Stimulated activated CD4-positive, alpha-beta T cell treated with anti-CD3 and anti-CD28 coated beads, Interleukin-1b, Interleukin-23, amount 100 ng/mL, for 4 hours (primary cell): ENCODE data around the gene FOXO1.
"Not testable (repeated sequence)": the region's sequence is repeated elsewhere in the genome, so short reads cannot be mapped to it uniquely, and the experiment has no call there.

ENCODE experiments used
- DNase-seq, 2 donors: peaks; one replicate each; pipeline ENCODE4 v3.0.0-alpha.2; 2020; ENCODE audit warnings: low read depth in 2 of 2

Gene FOXO1

GRCh38 chr13:40666045-40666932, at the start of gene FOXO1:
Gene FOXO1, minus strand, starts transcription at chr13:40666641. Its CDS starts 429 bp downstream, at chr13:40666212.
- DNase-seq = peak; percentile 83 to 91

GRCh38 chr13:40714433-40714832, 48.0 kb upstream of the FOXO1 start:
- DNase-seq = not testable (repeated sequence)

GRCh38 chr13:40706439-40706838, 40.0 kb upstream of the FOXO1 start:
- no peak for DNase-seq

GRCh38 chr13:40697711-40698110, 31.3 kb upstream of the FOXO1 start:
- no peak for DNase-seq

- no peak for DNase-seq
Observed at GRCh38 chr13:40694426-40694825, 28.0 kb upstream of the FOXO1 start.

GRCh38 chr13:40692946-40693345, 26.5 kb upstream of the FOXO1 start:
- DNase-seq = no peak

GRCh38 chr13:40688781-40689180, 22.3 kb upstream of the FOXO1 start:
- no peak for DNase-seq

GRCh38 chr13:40682449-40683240, 16.2 kb upstream of the FOXO1 start:
- no peak for DNase-seq

- DNase-seq = no peak
Observed at GRCh38 chr13:40681341-40682146, 15.1 kb upstream of the FOXO1 start.

GRCh38 chr13:40680659-40681323, 14.3 kb upstream of the FOXO1 start:
- no peak for DNase-seq

- DNase-seq = no peak
Observed at GRCh38 chr13:40679480-40679985, 13.1 kb upstream of the FOXO1 start.

- no peak for DNase-seq
Observed at GRCh38 chr13:40677064-40677463, 10.6 kb upstream of the FOXO1 start.

- DNase-seq = no peak
Observed at GRCh38 chr13:40676007-40676406, 9.6 kb upstream of the FOXO1 start.

- no peak for DNase-seq
Observed at GRCh38 chr13:40673414-40673813, 7.0 kb upstream of the FOXO1 start.

GRCh38 chr13:40672765-40673397, 6.4 kb upstream of the FOXO1 start:
- DNase-seq = no peak

- DNase-seq = no peak
Observed at GRCh38 chr13:40671956-40672764, 5.7 kb upstream of the FOXO1 start.

GRCh38 chr13:40670307-40670706, 3.9 kb upstream of the FOXO1 start:
- no peak for DNase-seq

GRCh38 chr13:40668335-40668734, 1.9 kb upstream of the FOXO1 start:
- no peak for DNase-seq

- no peak for DNase-seq
Observed at GRCh38 chr13:40667622-40667978, 1.2 kb upstream of the FOXO1 start.
